Astrocyte (in vitro differentiated cells and primary cell): ENCODE results near the gene SNX4.

Source experiments
- EZH2 ChIP-seq: IDR thresholded peaks from 2 replicates; pipeline ENCODE4 v1.6.1; 2012; ENCODE audit warnings: mild to moderate bottlenecking, low read length, inconsistent platforms; ENCODE audit not compliant: insufficient read depth
- TF ChIP-seq, protein P1 (sequence below): IDR thresholded peaks from 2 replicates; pipeline ENCODE4 v1.5.1; 2011; ENCODE audit warnings: low read depth, mild to moderate bottlenecking, inconsistent platforms, low read length, moderate library complexity; ENCODE audit not compliant: insufficient read depth

DNA sequence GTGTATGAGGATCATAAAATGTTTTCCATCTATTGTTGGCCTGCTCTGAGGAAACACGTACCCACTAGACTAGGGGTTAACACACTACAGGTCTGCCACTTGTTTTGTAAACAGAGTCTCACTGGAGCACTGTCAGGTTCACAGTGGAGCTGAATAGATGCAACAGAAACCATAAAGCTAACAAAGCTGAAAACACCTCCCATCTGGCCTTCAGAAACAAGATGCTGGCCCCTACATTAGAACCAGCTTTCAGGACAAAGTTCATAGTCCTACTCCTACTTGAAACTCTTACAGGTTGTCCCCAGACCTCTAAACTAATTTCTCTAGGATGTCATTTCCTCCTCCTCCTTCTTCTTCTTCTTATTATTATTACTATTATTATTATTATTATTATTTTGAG, 42.3 kb downstream of the SNX4 start:
- TF ChIP-seq, protein P1, sequence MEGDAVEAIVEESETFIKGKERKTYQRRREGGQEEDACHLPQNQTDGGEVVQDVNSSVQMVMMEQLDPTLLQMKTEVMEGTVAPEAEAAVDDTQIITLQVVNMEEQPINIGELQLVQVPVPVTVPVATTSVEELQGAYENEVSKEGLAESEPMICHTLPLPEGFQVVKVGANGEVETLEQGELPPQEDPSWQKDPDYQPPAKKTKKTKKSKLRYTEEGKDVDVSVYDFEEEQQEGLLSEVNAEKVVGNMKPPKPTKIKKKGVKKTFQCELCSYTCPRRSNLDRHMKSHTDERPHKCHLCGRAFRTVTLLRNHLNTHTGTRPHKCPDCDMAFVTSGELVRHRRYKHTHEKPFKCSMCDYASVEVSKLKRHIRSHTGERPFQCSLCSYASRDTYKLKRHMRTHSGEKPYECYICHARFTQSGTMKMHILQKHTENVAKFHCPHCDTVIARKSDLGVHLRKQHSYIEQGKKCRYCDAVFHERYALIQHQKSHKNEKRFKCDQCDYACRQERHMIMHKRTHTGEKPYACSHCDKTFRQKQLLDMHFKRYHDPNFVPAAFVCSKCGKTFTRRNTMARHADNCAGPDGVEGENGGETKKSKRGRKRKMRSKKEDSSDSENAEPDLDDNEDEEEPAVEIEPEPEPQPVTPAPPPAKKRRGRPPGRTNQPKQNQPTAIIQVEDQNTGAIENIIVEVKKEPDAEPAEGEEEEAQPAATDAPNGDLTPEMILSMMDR: no peak
- TF ChIP-seq EZH2: no peak
